NOMO-1 treated with DMSO at 0.1 percent for 48 hours (cell line): Measurements from ENCODE around the gene ENPP5.
"Not testable (repeated sequence)": the region's sequence is repeated elsewhere in the genome, so short reads cannot be mapped to it uniquely, and the experiment has no call there.

Experiments
- DNase-seq: peaks from one replicate; lab custom pipeline; 2025; ENCODE audit not compliant: unreplicated experiment; lab: John Stamatoyannopoulos, UW

ENPP5 gene

DNA sequence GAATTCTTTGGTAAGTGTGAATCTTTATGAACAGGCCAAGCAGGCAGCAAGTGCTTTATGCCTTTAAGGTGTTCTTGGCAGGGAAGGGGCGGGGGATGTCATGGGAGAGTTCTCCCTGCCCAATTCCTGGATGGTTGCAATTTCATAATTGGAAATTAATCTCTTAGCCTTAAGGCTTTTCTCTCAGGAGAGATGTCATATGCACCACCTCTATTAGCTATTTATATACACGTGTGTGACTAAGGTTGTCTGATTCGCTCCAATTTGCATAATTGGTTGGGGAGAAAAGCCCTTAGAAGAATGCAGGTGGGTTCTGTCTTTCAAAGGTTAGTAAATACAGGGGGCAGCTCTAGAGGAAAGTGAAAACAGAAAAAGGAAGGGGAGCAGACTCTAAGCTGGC, 5.2 kb upstream of the ENPP5 start:
- DNase-seq: no peak

DNA sequence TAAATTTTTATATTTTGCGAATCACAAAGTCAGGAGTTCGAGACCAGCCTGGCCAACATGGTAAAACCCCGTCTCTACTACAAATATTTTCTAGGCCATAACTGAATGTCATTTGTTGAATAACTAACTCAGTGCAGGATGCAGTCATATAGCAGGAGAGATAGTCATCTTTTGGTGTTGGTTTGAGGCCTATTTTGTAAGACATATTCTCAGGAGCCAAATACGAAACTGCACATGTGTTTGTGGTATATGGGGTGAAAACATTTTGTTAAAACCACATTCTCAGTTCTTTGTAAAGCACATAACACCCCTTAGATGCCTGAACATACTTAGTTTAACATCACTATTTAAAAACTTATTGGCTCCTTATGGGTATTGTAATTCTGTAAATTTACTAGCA, 4.7 kb upstream of the ENPP5 start:
- DNase-seq: no peak

DNA sequence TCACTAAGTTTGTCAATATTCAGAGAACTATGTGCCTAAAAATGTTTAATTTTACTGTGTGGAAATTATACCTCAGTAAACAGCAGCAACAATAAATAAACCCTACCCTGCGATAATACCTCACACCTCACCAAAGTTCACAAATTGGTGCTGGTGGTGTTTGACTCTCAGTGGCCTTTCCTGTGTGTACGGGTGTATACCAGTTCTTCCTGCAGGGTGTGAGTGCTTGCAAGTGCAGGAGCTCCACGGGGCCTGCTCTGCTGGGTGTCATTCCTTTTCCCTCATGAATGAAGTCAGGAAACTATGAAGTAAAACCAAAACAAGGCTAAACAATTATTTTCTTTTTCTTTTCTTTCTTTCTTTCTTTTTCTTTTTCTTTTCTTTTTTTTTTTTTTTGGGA, 4.1 kb upstream of the ENPP5 start:
- no peak for DNase-seq

DNA sequence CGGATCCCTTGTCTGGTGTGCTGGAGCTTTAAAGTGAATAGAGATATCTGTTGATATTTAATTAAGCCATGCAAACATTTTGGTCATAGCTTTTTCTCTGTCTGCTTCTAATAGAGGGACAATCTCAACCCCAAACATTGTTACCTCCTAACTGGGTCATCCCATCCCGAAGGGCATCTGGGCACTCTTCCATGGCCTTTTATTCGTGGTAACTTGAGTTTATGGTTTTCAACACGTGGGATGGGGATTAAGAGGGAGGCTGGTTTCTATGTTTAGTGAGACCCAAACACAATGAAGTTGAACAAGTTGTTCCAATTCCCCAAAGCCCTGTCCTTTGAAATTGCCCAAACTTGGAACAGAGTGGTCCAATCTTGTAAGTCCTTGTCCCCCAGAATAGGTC, 1.4 kb upstream of the ENPP5 start:
- DNase-seq: no peak

DNA sequence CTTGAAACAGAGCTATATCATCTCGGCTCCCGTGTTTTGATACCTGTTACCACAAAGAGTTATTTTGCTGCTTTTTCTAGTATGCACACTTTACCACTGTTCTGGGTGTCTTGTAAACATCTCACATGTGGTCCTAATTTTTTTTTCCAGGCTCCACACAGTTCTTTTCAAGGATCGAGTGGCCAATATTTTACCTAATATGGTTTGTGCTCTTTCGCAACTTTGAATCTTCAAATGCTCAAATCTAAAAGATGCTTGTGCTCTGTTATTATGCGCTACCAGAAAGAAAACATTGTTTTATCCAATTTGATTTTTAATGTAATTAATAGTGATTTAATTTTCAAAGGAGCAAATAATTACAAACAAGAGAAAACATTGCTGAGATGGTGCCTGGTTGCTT, 10.7 kb downstream of the ENPP5 start:
- DNase-seq: no peak

DNA sequence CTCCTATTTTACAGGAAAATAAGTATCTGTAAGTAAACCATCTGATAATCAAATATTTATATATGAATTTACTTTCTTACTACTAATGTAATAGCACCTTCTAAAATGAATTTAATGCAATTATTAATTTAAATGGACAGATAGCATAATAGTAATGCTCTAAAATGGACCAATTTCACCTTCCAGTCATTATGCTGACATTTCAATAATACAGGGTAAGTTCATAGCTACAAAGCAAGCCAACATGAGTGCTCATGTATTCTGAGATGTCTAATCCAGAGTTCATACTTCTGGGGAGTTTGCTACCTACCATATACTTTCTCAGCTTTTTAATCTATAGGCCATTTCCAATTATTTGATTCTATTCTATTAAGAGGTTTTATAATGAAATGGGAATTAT, 11.6 kb downstream of the ENPP5 start:
- no peak for DNase-seq

DNA sequence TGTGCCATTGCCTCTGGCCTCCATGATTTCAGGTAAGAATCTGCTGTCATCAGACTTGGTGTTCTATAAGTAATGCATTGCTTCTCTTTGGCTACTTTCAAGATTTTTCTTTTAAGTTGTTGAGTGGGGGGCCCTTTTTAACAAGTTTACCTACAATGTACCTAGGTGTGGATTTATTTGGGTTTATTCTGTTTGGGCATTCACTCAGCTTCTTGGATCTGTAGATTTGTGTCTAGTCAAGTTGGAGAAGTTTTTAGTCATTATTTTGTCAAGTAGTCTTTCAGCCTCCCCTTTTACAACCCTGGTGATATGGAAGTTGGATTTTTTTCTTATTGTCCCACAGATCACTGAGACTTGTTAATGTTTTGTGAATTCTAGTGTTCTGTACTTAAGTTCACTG, 14.1 kb downstream of the ENPP5 start:
- no peak for DNase-seq

DNA sequence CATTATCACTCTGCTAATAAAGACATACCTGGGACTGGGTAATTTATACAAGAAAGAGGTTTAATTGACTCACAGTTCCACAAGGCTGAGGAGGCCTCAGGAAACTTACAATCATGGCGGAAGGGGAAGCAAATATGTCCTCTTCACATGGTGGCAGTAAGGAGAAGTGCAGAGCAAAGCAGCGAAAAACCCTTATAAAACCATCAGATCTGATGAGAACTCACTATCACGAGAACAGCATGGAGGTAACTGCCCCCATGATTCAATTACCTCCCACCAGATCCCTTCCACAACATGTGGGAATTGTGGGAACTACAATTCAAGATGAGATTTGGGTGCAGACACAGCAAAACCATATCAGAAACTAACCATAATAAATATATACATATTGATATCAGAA, 21.7 kb downstream of the ENPP5 start:
- DNase-seq: not testable (repeated sequence)

DNA sequence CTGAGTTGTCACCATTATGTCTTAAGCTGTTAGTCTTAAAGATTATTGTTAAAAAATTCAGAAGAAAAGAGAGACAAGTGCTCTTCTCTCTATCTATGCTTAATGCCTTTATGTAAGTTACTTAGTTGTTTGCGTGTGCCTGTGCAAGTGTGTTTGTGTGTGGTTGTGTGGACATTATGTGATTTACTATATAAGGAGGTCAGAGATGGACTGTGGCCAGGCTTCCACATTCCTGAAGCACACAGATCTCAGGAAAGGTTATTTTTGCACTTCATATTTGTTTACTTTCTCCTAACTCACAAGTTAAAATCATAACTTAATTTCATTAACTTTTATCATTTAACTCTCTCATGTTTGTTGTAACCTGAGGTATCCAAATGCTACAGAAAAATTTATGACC, 26.5 kb downstream of the ENPP5 start:
- DNase-seq: no peak

DNA sequence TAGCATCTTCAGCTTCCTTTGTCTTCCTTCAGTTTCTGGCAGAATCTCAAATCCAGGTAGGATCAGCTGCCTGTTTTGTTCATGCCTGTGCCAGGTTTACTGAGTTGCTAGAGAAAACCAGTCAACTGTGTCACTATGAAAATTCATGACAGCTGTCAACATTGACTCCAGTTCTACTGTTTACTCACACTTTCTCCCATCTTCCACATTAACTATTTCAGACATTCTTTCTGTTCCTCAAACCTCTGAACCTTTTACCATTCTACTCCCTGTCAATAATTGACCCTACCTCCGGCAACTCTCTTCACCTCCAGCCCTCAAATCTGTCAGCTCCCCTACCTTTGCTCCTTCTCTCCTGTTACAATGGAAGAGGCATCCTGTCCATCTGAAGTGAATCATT, 32.5 kb downstream of the ENPP5 start:
- DNase-seq: no peak

DNA sequence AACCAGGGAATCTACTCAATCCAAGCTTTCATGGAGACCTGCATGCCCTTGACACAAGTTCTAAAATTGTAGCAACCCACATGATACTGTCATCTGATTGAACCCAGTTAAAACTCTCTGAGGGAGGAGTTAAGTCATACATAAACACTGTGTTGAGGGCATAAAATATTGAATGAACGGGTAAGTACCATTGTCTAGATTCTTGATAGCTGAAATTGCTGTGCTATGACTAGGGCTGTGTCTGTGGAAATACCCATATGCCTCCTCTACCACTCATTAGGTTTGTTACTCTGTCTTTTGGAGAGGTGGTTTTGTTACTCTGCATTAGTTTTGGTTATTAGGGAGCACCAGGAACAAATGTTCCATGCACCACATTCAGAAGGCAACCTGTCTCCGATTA, 33.4 kb downstream of the ENPP5 start:
- no peak for DNase-seq

DNA sequence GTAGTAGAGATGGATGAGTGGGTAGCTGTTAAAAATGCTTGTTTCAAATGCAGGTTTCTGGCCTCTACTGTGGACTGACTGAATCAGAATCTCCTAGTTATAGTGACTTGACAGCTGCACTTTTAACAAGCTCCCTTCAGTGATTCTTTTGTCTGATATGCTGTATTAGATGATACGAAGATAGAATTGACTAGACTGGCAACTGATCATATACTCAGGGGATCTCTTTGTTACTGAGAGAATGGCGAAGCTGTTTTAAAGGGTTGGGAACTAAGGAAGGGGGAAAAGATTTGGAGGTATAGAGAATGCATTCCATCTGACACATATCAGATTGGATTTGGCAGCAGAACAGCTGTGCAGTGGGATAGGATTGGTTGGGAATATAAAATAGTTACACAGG, 33.9 kb downstream of the ENPP5 start:
- DNase-seq: no peak

DNA sequence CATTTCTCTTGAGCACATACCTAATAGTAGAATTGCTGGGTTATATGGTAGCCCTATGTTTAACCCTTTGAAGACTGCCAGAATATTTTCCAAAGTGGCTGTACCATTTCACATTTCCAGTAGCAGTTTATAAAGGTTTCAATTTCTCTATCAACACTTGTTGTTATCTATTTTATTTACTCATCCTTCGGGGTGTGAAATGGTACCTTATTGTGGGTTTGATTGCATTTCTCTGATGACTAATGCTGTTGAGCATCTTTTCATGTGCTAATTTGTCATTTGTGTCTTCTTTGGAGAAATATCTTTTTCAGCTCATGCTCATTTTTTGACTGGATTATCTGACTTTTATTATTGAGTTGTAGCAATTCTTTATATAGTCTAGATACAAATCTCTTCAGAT, 35.6 kb downstream of the ENPP5 start:
- DNase-seq: no peak

DNA sequence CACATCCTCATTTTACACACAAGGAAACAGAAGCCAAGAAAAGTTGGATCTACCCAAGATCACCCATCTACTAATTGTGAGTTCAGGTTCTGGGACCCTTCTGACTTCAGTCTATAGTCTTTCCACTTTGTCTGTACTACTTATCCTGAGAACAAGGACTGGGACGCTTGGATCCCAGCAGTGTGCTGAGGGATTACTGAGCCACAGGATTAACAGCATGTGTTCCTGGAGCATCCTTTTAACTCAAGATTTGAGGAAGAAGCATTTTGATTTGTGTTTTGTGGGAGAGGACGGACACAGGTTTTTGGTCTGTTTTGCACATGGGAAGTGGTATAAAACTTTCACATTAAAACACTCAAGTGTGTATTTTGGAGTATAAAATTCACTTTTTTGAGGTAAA, 36.6 kb downstream of the ENPP5 start:
- no peak for DNase-seq

DNA sequence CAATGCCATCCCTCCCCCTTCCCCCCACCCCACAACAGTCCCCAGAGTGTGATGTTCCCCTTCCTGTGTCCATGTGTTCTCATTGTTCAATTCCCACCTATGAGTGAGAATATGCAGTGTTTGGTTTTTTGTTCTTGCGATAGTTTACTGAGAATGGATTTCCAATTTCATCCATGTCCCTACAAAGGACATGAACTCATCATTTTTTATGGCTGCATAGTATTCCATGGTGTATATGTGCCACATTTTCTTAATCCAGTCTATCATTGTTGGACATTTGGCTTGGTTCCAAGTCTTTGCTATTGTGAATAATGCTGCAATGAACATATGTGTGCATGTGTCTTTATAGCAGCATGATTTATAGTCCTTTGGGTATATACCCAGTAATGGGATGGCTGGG, 39.5 kb downstream of the ENPP5 start:
- not testable (repeated sequence) for DNase-seq

DNA sequence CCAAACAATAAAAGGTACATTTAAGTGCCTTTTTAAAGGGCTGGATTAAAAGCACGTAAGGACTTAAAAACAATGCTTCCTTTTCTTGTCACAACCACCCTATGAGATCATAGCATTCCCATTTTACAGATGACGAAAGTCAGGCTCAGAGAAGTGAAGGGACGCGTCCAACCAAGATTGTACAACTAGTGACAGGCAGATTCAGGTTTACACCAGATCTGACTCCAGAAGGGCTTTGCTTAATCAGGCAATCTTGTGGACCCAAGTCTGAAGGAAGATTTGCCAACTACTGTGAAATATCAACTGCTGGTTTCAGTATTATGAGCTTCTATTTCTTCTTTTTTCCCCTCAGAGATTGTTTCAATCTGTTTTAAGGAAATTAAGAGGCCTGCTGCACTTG, 40.1 kb downstream of the ENPP5 start:
- peak; percentile 83 for DNase-seq

DNA sequence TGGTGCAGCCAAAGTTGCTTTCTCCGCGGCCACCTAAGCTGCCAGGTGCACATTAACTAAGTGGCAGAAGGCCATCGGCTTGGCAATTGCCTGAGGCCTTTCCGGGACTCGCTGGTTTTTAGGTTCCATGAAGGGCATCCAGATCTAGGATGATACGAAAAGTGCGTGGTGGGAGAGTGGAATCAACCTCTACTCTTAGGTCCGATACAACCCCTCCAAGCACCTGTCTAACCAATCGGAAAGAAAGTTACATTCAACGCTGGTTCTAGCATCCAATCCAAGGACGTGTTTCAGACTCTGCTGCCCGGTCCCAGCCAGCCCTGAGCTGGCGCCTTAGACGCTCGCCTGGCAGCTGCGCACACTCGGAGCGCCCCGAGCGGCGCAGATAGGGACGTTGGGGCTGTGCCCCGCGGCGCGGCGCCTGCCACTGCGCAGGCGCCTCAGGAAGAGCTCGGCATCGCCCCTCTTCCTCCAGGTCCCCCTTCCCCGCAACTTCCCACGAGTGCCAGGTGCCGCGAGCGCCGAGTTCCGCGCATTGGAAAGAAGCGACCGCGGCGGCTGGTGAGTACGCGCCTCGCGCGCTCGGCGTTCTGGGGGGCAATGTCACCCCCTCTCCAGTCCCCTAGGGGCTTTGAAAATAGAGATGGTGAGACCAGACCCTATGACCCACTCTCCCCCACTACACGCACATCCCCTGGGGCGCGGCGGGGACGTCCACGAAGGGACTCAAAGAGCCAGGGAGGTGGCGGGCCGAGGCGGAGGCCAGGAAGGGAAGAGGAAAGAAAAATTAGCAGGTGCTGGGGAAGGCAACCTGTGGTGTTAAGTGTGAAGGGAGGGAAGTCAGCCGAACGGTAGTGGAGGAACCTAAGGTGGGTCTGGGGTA, 40.9 kb downstream of the ENPP5 start, which contains the start of gene ENPP4:
ENPP4 (plus strand) TSS at position 361 of the 883 bp plus-strand sequence. CDS start 9,595 bp downstream, outside the sequence.
- DNase-seq: peak; percentile 94

DNA sequence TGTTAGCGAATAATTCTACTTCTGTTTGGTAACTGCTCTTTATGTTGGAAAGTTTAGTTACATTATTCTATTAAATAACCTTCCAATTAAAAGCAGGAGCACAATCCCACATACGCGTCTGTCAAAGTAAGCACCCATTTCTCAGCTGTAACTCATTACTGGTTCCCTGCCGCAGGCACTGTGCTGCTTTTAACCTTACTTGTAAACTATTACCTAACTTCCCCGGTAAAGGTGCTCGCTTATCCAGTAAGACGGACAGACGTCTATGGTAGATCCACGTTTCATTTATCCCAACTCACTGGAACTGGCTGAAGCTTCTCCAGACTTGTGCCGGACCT, 41.5 kb downstream of the ENPP5 start:
- DNase-seq: no peak

DNA sequence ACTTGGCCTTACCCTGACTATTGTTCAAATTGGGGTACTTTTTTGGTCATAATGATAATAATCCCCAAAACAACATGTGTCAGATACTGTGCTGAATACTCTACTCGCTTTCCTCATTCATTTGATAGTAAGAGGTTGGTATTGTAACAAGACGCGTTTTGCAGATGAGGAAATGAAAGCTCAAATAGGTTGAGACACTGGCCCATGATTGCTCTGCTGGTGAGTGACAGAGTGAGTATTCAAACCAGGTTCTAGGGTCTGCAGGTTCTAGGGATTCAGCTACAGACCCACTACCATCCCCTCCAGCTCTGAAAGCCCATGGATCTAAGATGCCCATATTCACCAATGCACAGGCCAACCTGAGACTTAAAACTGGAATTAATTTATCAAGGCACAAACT, 42.3 kb downstream of the ENPP5 start:
- DNase-seq: peak; percentile 74

DNA sequence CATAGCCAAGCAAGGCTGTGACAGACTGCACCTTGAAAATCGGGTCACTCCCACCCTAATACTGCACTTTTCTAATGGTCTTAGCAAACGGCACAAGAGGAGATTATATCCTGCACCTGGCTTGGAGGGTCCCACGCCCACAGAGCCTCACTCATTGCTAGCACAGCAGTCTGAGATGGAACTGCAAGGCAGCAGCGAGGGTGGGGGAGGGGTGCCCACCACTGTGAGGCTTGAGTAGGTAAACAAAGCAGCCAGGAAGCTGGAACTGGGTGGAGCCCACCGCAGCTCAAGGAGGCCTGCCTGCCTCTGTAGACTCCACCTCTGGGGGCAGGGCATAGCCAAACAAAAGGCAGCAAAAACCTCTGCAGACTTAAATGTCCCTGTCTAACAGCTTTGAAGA, 51.1 kb downstream of the ENPP5 start:
- DNase-seq: not testable (repeated sequence)

DNA sequence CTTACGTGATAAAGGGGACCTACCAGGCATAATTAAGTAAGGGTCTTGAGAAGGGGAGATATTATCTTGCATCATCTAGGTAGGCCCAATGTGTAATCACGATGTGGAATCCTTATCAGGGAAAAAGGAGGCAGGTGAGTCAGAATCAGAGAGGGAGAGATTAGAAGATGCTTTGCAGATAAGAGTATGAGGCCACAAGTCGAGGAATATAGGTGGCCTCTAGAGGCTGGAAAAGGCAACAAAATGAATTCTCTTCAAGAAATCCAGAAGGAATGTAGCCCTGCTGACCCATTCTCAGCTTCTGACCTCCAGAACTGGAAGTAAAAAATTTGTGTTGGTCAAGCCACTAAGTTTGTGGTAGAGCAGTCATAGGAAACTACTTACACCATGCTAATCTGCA, 51.9 kb downstream of the ENPP5 start:
- no peak for DNase-seq

DNA sequence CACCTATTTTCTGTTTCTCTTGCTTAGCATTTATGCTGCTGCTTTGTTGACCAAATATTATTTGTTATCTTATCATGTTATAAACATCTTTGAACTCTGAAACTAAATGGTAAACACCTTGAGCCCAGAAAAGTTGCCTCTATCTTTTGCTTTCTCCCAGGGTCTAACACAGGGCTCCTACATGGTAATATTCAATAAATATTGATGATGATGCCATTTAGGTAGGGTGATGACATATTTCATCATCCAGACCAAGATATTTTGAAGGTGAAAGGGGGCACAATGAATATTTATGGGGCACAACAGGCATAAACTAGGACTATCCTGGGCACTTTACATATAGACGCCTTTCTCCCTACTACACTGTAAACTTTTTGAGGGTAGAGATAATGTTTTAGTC, 52.6 kb downstream of the ENPP5 start:
- DNase-seq: no peak

DNA sequence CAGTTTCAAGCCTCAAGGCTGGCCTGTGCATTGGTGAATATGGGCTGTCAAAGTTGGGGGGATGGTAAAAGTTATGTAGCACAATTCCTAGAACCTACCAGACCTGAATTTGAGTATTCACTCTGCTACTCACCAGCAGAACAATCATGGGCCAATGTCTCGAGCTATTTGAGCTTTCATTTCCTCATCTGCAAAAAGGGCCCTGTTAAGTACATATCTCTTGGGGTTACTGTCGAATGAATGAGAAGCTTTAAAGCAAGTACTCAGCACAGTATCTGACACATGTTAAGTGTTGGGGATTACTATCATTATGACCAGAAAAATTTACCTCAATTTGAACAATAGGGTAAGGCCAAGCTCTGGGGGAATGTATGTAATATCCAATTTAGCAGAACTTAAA, 54.5 kb downstream of the ENPP5 start:
- peak; percentile 20 for DNase-seq
